ENCODE measurements around the gene CHRM1. TPM values are rescaled to one million over a fixed set of nuclear protein-coding genes. Genes with fewer than 3 reads are reported as not detected.

CHRM1 gene
- polyA plus RNA-seq, 3 donors, result not detected

DNA sequence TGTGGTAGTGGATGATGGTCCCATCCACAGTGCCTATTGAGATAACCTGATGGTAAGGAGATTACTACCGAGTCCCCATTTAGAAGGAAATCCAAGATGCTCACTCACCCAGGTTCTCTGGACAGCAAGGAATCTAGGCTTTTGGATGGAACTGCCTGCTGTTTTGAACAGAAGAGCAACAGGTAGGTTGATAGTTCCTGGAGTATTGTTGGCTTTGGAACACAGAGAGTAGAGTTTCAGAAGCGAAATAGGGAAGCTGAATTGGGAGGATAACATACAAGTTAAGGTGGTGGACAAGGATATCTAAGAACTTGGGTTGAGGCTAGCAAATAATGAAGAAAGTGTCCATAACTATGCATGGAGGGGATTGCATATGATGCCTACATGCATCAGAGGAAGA is 36.0 kb upstream of the CHRM1 start:
- H3K27me3 Mint-ChIP-seq (ENCODE audit: low read depth in 3 of 3), result peaks cover 5 to 16% (median 13%) of the 10 kb centered on the region in 3 donors
- no peak overlapping the region for H3K4me3 ChIP-seq (replicated peaks in 1 of 3; ENCODE audit: low read depth in 2 of 3, low read length in 3 of 3)
- intact Hi-C loops (cut with micrococcal nuclease), result no loop called here
- no peaks in the 10 kb centered on the region for H3K36me3 ChIP-seq (replicated peaks in 1 of 2; ENCODE audit: control insufficient read depth in 1 of 2, insufficient read depth in 2 of 2, low read length in 2 of 2)
- H4K20me1 ChIP-seq (ENCODE audit: insufficient read depth, low read length), result no peaks in the 10 kb centered on the region
- no peak overlapping the region for H3K9ac ChIP-seq (ENCODE audit: insufficient read depth, low read length, poor library complexity, severe bottlenecking)
- TF ChIP-seq, protein P1, sequence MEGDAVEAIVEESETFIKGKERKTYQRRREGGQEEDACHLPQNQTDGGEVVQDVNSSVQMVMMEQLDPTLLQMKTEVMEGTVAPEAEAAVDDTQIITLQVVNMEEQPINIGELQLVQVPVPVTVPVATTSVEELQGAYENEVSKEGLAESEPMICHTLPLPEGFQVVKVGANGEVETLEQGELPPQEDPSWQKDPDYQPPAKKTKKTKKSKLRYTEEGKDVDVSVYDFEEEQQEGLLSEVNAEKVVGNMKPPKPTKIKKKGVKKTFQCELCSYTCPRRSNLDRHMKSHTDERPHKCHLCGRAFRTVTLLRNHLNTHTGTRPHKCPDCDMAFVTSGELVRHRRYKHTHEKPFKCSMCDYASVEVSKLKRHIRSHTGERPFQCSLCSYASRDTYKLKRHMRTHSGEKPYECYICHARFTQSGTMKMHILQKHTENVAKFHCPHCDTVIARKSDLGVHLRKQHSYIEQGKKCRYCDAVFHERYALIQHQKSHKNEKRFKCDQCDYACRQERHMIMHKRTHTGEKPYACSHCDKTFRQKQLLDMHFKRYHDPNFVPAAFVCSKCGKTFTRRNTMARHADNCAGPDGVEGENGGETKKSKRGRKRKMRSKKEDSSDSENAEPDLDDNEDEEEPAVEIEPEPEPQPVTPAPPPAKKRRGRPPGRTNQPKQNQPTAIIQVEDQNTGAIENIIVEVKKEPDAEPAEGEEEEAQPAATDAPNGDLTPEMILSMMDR (IDR thresholded peaks at IDR 0.05), result no peak
- no peaks in the 10 kb centered on the region for H3K4me1 ChIP-seq (ENCODE audit: control insufficient read depth in 1 of 2, insufficient read depth in 2 of 2, low read length in 2 of 2)
- peak overlapping the region in 1 of 7 donors; percentile 28 for H3K27ac Mint-ChIP-seq
- no peak for DNase-seq
- H2AFZ ChIP-seq (ENCODE audit: insufficient read depth, low read depth, low read length, poor library complexity, severe bottlenecking), result no peak overlapping the region
- H3K4me1 Mint-ChIP-seq, result peaks cover 8% of the 10 kb centered on the region
- no peaks in the 10 kb centered on the region for H3K36me3 Mint-ChIP-seq
- H3K27me3 ChIP-seq (ENCODE audit: control insufficient read depth in 2 of 2, insufficient read depth in 2 of 2, low read length in 2 of 2), result no peaks in the 10 kb centered on the region
- H3K9me3 ChIP-seq (replicated peaks in 1 of 2; ENCODE audit: control insufficient read depth in 1 of 2, insufficient read depth in 1 of 2, low read length in 2 of 2), result no peaks in the 10 kb centered on the region
- H3K4me3 Mint-ChIP-seq, result no peak overlapping the region
- H3K27ac ChIP-seq (ENCODE audit: low read depth in 1 of 2, low read length in 2 of 2), result no peak overlapping the region
- H3K79me2 ChIP-seq (ENCODE audit: insufficient read depth, low read length), result no peaks in the 10 kb centered on the region
- H3K9me3 Mint-ChIP-seq, result no peaks in the 10 kb centered on the region
- H3K4me2 ChIP-seq (replicated peaks; ENCODE audit: extremely low read depth, low read length, poor library complexity, severe bottlenecking), result no peak overlapping the region
- WGBS (ENCODE audit: insufficient coverage), result 89% methylated on average over 2 of the region's 2 CpGs

DNA sequence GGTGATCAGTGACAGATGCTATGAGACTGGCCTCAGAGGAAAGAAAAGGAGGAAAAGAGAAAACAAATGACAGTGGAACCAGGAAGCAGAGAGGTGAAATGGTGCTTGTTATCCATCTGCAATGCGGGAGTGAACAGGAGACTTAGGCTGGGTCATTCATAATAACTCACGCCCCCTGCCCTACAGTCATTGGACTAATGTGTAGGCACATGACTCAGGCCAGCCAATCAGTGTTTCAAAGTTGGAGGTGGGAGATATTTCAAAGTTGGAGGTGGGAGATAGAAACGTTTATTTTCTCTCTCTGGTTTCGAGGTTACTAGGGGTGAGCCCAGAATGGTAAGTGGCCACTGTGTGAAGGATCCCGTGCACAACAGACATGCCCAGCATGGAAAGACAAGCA is 33.3 kb upstream of the CHRM1 start:
- intact Hi-C loops (cut with micrococcal nuclease), result no loop called here
- TF ChIP-seq, protein P1 (IDR thresholded peaks at IDR 0.05), result no peak
- Histone ChIP-seq H3K9ac (ENCODE audit: insufficient read depth, low read length, poor library complexity, severe bottlenecking) (no peak overlapping the region), H3K4me1 (ENCODE audit: control insufficient read depth in 1 of 2, insufficient read depth in 2 of 2, low read length in 2 of 2) (no peaks in the 10 kb centered on the region), H3K4me3 (replicated peaks in 1 of 3; ENCODE audit: low read depth in 2 of 3, low read length in 3 of 3) (no peak overlapping the region), H3K36me3 (replicated peaks in 1 of 2; ENCODE audit: control insufficient read depth in 1 of 2, insufficient read depth in 2 of 2, low read length in 2 of 2) (no peaks in the 10 kb centered on the region), H3K4me2 (replicated peaks; ENCODE audit: extremely low read depth, low read length, poor library complexity, severe bottlenecking) (no peak overlapping the region), H3K9me3 (replicated peaks in 1 of 2; ENCODE audit: control insufficient read depth in 1 of 2, insufficient read depth in 1 of 2, low read length in 2 of 2) (no peaks in the 10 kb centered on the region), H3K27me3 (ENCODE audit: control insufficient read depth in 2 of 2, insufficient read depth in 2 of 2, low read length in 2 of 2) (no peaks in the 10 kb centered on the region), H3K27ac (ENCODE audit: low read depth in 1 of 2, low read length in 2 of 2) (no peak overlapping the region), H3K79me2 (ENCODE audit: insufficient read depth, low read length) (no peaks in the 10 kb centered on the region), H4K20me1 (ENCODE audit: insufficient read depth, low read length) (no peaks in the 10 kb centered on the region), H2AFZ (ENCODE audit: insufficient read depth, low read depth, low read length, poor library complexity, severe bottlenecking) (no peak overlapping the region)
- H3K4me1 Mint-ChIP-seq, result peaks cover 8% of the 10 kb centered on the region
- no peak overlapping the region for H3K27ac Mint-ChIP-seq
- H3K27me3 Mint-ChIP-seq (ENCODE audit: low read depth in 3 of 3), result peaks cover 10 to 24% (median 20%) of the 10 kb centered on the region in 3 donors
- 84% methylated on average over 4 of the region's 5 CpGs for WGBS (ENCODE audit: insufficient coverage)
- no peaks in the 10 kb centered on the region for H3K9me3 Mint-ChIP-seq
- no peak overlapping the region for H3K4me3 Mint-ChIP-seq
- H3K36me3 Mint-ChIP-seq, result no peaks in the 10 kb centered on the region
- DNase-seq, result no peak

Measured in CD14-positive monocyte (primary cell).